HG02870 (cell line): ENCODE results near the gene PDE3A.

ENCODE experiments used
- ATAC-seq: cut with Tn5 transposase; IDR thresholded peaks from one replicate; pipeline ENCODE4 v1.9.1; 2021; ENCODE audit warnings: mild to moderate bottlenecking, moderate library complexity; ENCODE audit not compliant: unreplicated experiment

Gene PDE3A

DNA sequence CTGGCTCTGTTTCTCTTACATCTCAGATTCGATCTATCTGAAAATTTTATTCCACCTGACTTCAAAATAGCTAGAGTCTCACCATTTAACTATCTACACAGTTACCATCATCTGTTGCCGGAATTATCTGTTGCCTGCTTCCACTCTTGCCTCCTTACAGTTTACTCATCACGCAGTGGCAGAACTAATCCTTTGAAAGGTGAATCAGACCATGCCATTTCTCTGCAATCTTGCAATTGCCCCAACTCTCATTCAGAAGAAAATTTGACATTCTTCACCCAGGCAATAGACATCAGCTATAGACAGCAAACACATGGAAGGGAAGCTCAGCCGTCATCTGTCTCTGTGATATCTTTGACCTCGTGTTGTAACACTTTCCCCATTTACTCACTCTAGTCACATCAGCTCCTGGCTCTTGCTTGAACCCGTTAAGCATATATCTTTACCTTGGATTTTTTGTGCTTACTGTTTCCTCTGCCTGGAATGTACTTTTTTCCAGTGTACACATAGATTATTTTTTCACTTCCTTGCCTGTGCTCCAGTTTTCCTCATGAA lies 85.5 kb downstream of the PDE3A start:
- ATAC-seq: no peak

DNA sequence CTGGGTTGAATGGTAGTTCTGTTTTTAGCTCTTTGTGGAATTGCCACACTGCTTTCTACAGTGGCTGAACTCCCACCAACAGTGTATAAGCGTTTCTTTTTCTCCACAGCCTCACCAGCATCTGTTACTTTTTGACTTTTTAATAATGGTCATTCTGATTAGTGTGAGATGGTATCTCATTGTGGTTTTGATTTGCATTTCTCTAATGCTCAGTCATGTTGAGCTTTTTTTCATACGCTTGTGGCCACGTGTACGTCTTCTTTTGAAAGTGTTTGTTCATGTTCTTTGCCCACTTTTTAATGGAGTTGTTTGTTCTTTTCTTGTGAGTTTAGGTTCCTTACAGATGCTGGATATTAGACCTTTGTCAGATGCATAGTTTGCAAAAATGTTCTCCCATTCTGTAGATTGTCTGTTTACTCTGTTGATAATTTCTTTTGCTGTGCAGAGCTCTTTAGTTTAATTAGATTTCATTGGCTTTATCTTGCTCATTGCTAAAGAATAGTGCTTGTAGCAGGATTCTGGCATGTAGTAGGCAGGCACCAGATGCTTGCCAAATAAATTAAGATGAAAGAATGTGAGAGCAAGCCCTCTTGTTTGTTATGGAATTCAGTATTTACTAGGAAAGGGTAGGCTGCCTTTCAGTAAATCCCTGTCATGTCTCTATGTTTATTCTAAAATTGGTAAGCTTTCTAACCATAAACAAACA lies 86.8 kb downstream of the PDE3A start:
- ATAC-seq: no peak

GRCh38 chr12:20457582-20457981 lies 89.2 kb downstream of the PDE3A start:
- no peak for ATAC-seq

- no peak for ATAC-seq
Measured at GRCh38 chr12:20458011-20458410, 89.7 kb downstream of the PDE3A start.

GRCh38 chr12:20459920-20460319 lies 91.6 kb downstream of the PDE3A start:
- ATAC-seq: no peak

- ATAC-seq: no peak
Measured at GRCh38 chr12:20460956-20461355, 92.6 kb downstream of the PDE3A start.

- ATAC-seq: no peak
Measured at GRCh38 chr12:20463913-20464524, 95.7 kb downstream of the PDE3A start.

GRCh38 chr12:20469300-20469699 lies 101.0 kb downstream of the PDE3A start:
- no peak for ATAC-seq

DNA sequence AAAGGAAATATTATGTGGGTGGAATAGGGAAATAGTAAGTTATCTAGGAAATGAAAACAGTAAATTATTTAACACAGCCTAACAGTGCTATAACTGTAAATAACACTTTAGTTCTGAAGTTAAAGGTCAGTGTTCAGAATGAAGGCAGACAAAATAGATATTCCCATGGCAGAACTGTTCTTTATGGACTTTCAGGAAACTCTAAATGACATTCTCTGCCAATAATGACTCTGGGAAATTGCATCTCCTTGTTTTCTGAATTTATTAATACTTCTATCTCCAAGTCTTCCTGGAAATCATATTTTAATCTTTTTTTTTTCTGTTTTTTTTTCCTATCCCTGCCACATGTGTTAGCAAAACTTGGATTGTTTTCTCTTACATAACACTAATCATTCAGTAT lies 101.4 kb downstream of the PDE3A start:
- no peak for ATAC-seq

GRCh38 chr12:20472102-20472782 lies 103.9 kb downstream of the PDE3A start:
- no peak for ATAC-seq

DNA sequence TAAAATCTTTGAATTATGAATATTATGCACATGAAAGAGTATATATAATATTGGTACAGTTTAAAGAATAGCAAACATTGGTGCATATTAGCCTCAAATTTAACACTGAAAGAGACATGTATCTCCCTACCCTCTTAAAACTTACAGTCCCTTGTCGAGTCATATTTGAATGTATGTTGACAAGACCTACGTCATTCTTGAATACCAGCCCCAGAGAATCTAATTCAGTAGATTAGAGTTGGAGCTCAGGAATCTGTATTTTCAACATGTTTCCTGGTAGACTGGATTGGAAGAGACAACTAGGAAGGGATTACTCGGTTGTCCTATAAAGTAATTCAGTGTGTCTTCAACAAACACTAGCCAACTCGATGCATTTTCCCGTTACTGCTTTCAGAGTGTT lies 104.8 kb downstream of the PDE3A start:
- ATAC-seq: no peak

DNA sequence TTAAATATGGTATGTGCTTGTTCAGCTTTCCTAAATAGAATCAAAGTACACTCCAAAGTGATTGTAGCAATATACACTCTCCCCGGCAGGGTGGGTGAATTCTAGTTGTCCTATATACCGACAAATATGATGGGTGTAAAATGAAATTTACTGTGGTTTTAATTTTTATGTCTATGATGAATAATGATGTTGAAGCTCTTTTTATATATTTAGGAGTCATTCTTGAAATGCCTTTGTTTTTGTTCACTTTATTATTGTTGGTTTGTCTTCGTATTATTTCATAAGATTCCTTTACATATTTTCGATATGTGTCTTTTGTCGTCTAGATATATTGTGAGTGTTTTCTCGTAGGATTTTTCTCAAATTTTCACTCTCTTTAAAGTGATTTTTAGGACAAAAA lies 105.7 kb downstream of the PDE3A start:
- no peak for ATAC-seq

DNA sequence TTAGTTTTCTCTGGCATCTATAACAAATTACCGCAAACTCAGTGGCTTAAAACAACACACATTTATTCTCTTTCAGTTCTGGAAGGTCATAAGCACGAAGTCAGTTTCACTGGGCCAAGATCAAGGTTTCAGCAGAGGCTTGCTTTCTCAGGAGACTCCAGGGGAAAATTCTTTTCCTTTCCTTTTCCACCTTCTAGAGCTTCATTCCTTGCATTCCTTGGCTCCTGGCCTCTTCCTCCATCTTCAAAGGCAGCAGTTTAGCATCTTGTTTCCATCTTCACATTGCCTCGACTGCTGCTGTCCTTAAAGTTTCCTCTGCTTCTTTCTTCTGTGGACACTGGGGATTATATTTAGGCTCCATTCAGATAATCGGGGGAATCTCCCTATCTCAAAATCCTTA lies 106.1 kb downstream of the PDE3A start:
- ATAC-seq: no peak

DNA sequence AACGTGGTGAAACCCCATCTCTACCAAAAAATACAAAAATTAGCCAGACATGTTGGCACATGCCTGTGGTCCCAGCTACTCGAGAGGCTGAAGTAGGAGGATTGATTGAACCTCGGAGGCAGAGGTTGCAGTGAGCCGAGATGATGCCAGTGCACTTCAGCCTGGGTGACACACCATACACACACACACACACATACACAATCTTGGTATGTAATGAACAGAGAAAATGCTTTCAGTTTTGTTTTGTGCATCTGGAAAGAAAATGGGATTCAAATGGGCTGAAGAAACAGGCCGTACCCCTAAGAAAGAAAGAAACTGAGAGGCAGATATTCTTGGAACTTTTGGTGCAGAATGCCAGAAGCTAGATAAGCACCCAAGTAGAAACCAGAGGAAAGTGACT lies 107.2 kb downstream of the PDE3A start:
- ATAC-seq: no peak

DNA sequence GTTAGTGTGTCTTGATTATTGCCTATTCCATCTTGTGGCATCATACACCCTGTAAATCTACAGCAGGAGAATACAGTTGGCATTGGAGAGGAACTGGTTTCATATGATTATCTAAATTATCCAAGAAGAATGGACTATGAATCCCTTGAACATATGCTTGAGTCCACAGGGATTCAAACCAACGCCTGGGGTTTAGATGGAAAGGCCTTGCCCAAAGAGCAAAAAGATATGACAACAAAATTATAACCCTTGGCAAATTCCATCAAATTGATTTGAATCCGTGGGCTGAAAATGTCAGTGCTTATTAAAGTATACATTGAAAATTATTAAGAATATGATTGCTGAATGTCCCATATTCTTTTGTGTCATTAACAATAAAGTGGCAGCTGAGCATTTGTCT lies 108.2 kb downstream of the PDE3A start:
- ATAC-seq: no peak

DNA sequence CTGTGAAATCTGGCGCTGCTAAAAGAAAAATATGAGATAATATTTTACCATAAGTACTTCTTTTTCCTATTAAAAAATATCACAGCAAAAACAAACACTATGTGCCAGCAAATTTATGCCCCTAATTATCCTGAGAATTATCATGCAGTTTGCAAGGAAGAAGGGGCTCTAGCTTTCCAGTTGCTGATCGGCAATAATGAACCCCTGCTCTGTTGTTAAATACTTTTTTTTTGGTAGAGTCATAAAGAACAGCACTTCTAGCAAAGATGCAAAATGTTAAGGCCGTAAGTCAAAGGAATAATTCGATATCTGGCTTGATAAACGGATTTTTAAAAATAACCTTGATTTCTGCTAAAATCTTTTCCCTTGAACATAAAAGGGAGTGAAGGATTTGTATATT lies 108.9 kb downstream of the PDE3A start:
- no peak for ATAC-seq

DNA sequence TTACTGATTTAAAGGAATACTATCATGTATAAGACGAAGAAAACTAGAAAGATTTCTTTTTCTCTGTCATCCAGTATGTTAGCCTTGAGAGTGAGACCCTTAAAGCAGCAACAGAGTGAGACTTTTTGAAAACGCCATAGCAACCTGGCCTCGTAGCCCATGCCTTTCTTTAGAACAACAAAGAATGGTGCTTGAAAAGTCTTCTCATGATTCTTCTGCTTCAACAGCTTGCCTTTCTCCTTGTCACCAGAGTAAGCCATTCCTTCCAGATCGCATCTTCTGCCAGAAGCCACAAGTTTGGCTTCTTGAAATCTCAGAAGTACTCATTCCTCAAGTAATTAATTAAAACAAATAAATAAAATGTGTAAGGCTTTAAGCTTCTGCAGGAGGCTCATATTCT lies 109.3 kb downstream of the PDE3A start:
- ATAC-seq: no peak

DNA sequence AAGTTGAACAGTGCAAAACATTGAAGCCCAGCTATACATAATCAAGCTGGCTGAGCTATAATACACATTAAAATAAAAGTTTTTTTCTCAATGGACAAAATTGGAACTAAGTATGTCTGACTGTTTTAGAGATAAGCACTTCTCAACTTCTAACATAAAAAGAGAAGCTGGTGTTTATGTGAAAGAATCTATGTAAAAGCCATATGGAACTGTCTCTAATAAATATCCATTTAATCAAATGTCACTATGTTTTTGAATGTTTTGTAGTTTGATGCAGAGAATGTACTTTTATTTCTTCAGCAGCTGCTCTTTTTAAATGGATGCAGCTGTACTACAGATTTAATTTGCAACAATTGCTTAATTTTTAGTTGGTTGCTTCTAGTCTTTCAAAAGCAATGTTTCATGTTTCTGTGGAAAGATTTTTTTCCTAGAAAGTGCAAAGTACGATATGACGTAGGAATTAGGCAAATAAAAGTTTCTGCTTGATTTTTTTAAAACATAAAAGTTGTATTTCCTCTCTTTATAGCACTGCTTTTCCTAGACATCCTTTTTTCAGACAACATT lies 114.2 kb downstream of the PDE3A start:
- ATAC-seq: no peak

GRCh38 chr12:20483776-20484175 lies 115.4 kb downstream of the PDE3A start:
- ATAC-seq: no peak

- no peak for ATAC-seq
Measured at GRCh38 chr12:20486233-20486632, 117.9 kb downstream of the PDE3A start.

DNA sequence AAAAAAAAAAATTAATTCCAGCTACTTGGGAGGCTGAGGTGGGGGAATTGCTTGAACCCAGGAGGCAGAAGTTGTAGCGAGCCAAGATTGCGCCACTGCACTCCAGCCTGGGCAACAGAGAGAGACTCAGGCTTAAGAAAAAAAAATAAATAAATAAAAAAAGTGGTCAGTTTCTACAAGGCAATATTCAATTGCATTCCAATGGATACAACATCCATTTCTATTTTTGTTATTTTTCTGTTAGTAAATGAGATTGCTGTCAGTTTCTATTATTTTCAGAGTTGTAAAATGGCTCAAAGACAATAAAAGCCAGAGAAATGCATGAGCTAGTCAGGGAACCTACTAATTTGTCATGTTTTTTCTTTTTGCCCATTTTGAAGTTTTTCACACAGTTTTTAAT lies 119.2 kb downstream of the PDE3A start:
- ATAC-seq: no peak

DNA sequence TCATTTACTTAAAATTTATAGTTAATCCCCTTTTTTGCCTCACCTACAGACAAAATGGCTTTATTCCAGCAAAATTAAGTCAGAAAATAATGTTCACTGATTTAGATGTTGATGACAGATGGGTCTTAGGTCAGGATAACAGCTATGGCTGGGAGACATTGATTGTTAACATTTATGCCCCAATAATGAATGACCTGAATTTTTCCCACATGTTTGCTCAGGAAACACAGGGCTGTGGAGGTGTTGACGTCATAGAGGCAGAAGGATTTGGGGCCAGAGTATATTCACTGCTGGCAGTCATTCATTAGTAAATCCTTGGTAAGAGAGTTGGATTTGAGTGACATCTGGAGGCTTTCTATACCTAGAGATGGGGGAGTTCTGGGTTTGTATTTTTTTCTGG lies 121.3 kb downstream of the PDE3A start:
- ATAC-seq: no peak
